ENCODE measurements around the gene MYMK.

MYMK gene

GRCh38 chr9:133468777-133469421, 55.9 kb downstream of the MYMK start:
- no peaks in the 10 kb centered on the region for H3K4me1 Mint-ChIP-seq
- no peaks in the 10 kb centered on the region for H3K9me3 Mint-ChIP-seq
- no peaks in the 10 kb centered on the region for H3K27me3 Mint-ChIP-seq (ENCODE audit: low read depth)
- H3K36me3 Mint-ChIP-seq (ENCODE audit: low read depth): peaks cover 8% of the 10 kb centered on the region
- no peak overlapping the region for H3K4me3 Mint-ChIP-seq
- H3K27ac Mint-ChIP-seq: no peak overlapping the region
- no peak for TF ChIP-seq CTCF (IDR thresholded peaks at IDR 0.05; ENCODE audit: unreplicated experiment in 3 of 3)

GRCh38 chr9:133468374-133468773, 56.4 kb downstream of the MYMK start:
- Mint-ChIP-seq H3K27ac (no peak overlapping the region), H3K36me3 (ENCODE audit: low read depth) (peaks cover 8% of the 10 kb centered on the region), H3K27me3 (ENCODE audit: low read depth) (no peaks in the 10 kb centered on the region), H3K4me3 (no peak overlapping the region), H3K4me1 (no peaks in the 10 kb centered on the region), H3K9me3 (no peaks in the 10 kb centered on the region)
- TF ChIP-seq CTCF (IDR thresholded peaks at IDR 0.05; ENCODE audit: unreplicated experiment in 3 of 3): no peak

- no peak for TF ChIP-seq CTCF (IDR thresholded peaks at IDR 0.05; ENCODE audit: unreplicated experiment in 3 of 3)
- Mint-ChIP-seq H3K9me3 (no peaks in the 10 kb centered on the region), H3K4me1 (no peaks in the 10 kb centered on the region), H3K27ac (no peak overlapping the region), H3K4me3 (no peak overlapping the region), H3K36me3 (ENCODE audit: low read depth) (peaks cover 8% of the 10 kb centered on the region), H3K27me3 (ENCODE audit: low read depth) (no peaks in the 10 kb centered on the region)
These were observed 57.7 kb downstream of the MYMK start for GRCh38 chr9:133467101-133467500.

GRCh38 chr9:133465984-133466383, 58.8 kb downstream of the MYMK start:
- H3K4me3 Mint-ChIP-seq: no peak overlapping the region
- no peak for TF ChIP-seq CTCF (IDR thresholded peaks at IDR 0.05; ENCODE audit: unreplicated experiment in 3 of 3)
- no peaks in the 10 kb centered on the region for H3K9me3 Mint-ChIP-seq
- peaks cover 9% of the 10 kb centered on the region for H3K4me1 Mint-ChIP-seq
- no peak overlapping the region for H3K27ac Mint-ChIP-seq
- peaks cover 8% of the 10 kb centered on the region for H3K36me3 Mint-ChIP-seq (ENCODE audit: low read depth)
- no peaks in the 10 kb centered on the region for H3K27me3 Mint-ChIP-seq (ENCODE audit: low read depth)

- H3K9me3 Mint-ChIP-seq: no peaks in the 10 kb centered on the region
- no peak overlapping the region for H3K4me3 Mint-ChIP-seq
- peaks cover 10% of the 10 kb centered on the region for H3K4me1 Mint-ChIP-seq
- no peaks in the 10 kb centered on the region for H3K27me3 Mint-ChIP-seq (ENCODE audit: low read depth)
- H3K27ac Mint-ChIP-seq: no peak overlapping the region
- no peak for TF ChIP-seq CTCF (IDR thresholded peaks at IDR 0.05; ENCODE audit: unreplicated experiment in 3 of 3)
- H3K36me3 Mint-ChIP-seq (ENCODE audit: low read depth): peaks cover 8% of the 10 kb centered on the region
These were observed 60.1 kb downstream of the MYMK start for GRCh38 chr9:133464638-133465037.

All from nephron (organoid).